Measurements from ENCODE around the gene CYP3A4.

CYP3A4 gene

GRCh38 chr7:99794585-99795502 lies 10.9 kb upstream of the CYP3A4 start:
- no peaks in the 10 kb centered on the region for H3K36me3 Mint-ChIP-seq (ENCODE audit: low read depth)
- H3K9me3 Mint-ChIP-seq, result no peaks in the 10 kb centered on the region
- peaks cover 8% of the 10 kb centered on the region for H3K27me3 Mint-ChIP-seq (ENCODE audit: low read depth, poor library complexity)
- H3K27ac Mint-ChIP-seq, result no peak overlapping the region
- DNase-seq, result no peak
- no peaks in the 10 kb centered on the region for H3K4me1 Mint-ChIP-seq
- no peak for TF ChIP-seq CTCF (IDR thresholded peaks at IDR 0.05)
- H3K4me3 Mint-ChIP-seq, result no peak overlapping the region

- H3K27me3 Mint-ChIP-seq (ENCODE audit: low read depth, poor library complexity), result peaks cover 1% of the 10 kb centered on the region
- H3K27ac Mint-ChIP-seq, result no peak overlapping the region
- TF ChIP-seq CTCF (IDR thresholded peaks at IDR 0.05), result no peak
Observed at GRCh38 chr7:99793443-99793842, 9.5 kb upstream of the CYP3A4 start.

GRCh38 chr7:99792967-99793366 lies 9.0 kb upstream of the CYP3A4 start:
- DNase-seq, result no peak
- no peak for TF ChIP-seq CTCF (IDR thresholded peaks at IDR 0.05)
- Mint-ChIP-seq H3K4me1 (no peaks in the 10 kb centered on the region), H3K36me3 (ENCODE audit: low read depth) (no peaks in the 10 kb centered on the region), H3K9me3 (no peaks in the 10 kb centered on the region), H3K27me3 (ENCODE audit: low read depth, poor library complexity) (peaks cover 6% of the 10 kb centered on the region), H3K4me3 (no peak overlapping the region), H3K27ac (no peak overlapping the region)

More at GRCh38 chr7:99793443-99793842, 9.5 kb upstream of the CYP3A4 start:
- DNase-seq, result no peak
- no peaks in the 10 kb centered on the region for H3K4me1 Mint-ChIP-seq
- H3K9me3 Mint-ChIP-seq, result no peaks in the 10 kb centered on the region
- no peaks in the 10 kb centered on the region for H3K36me3 Mint-ChIP-seq (ENCODE audit: low read depth)
- no peak overlapping the region for H3K4me3 Mint-ChIP-seq

GRCh38 chr7:99791667-99792369 lies 7.8 kb upstream of the CYP3A4 start:
- DNase-seq, result no peak
- no peak for TF ChIP-seq CTCF (IDR thresholded peaks at IDR 0.05)
- Mint-ChIP-seq H3K4me1 (no peaks in the 10 kb centered on the region), H3K27ac (no peak overlapping the region), H3K36me3 (ENCODE audit: low read depth) (no peaks in the 10 kb centered on the region), H3K9me3 (no peaks in the 10 kb centered on the region), H3K4me3 (no peak overlapping the region), H3K27me3 (ENCODE audit: low read depth, poor library complexity) (peaks cover 10% of the 10 kb centered on the region)

GRCh38 chr7:99791021-99791420 lies 7.0 kb upstream of the CYP3A4 start:
- TF ChIP-seq CTCF (IDR thresholded peaks at IDR 0.05), result no peak
- H3K27ac Mint-ChIP-seq, result no peak overlapping the region
- no peaks in the 10 kb centered on the region for H3K9me3 Mint-ChIP-seq
- DNase-seq, result no peak
- no peaks in the 10 kb centered on the region for H3K4me1 Mint-ChIP-seq
- peaks cover 10% of the 10 kb centered on the region for H3K27me3 Mint-ChIP-seq (ENCODE audit: low read depth, poor library complexity)
- no peaks in the 10 kb centered on the region for H3K36me3 Mint-ChIP-seq (ENCODE audit: low read depth)
- H3K4me3 Mint-ChIP-seq, result no peak overlapping the region
